ENCODE results near the gene CALHM1.

Gene CALHM1

GRCh38 chr10:103502849-103503660 lies 44.4 kb upstream of the CALHM1 start:
- ChIA-PET POLR2A (no interaction called here), CTCF (interaction anchor here (1.1 kb wide), 1 partner anchor 18 kb away, joined by 3 read pairs; no protein-coding TSS in a partner anchor)
- no peak for DNase-seq (ENCODE audit: extremely low spot score)
- no peak for TF ChIP-seq PKNOX1 (IDR thresholded peaks at IDR 0.05)
- no peak for TF ChIP-seq L3MBTL2 (conservative IDR thresholded peaks at IDR 0.05)
- no peak for TF ChIP-seq ZNF384 (IDR thresholded peaks at IDR 0.05)
- TF ChIP-seq CTBP1 (IDR thresholded peaks at IDR 0.05; ENCODE audit: borderline replicate concordance), result no peak
- no peak for TF ChIP-seq ELF4 (IDR thresholded peaks at IDR 0.05)

- ChIA-PET POLR2A (no interaction called here), CTCF (no interaction called here)
- no peak for DNase-seq (ENCODE audit: extremely low spot score)
- TF ChIP-seq PKNOX1 (IDR thresholded peaks at IDR 0.05), result no peak
- TF ChIP-seq ELF4 (IDR thresholded peaks at IDR 0.05), result no peak
- TF ChIP-seq ZNF384 (IDR thresholded peaks at IDR 0.05), result no peak
- no peak for TF ChIP-seq HDGF (IDR thresholded peaks at IDR 0.05; ENCODE audit: borderline replicate concordance)
- TF ChIP-seq FOXA1 (IDR thresholded peaks at IDR 0.05), result no peak
- no peak for TF ChIP-seq BHLHE40 (IDR thresholded peaks at IDR 0.05; ENCODE audit: borderline replicate concordance)
- TF ChIP-seq FOXM1 (IDR thresholded peaks at IDR 0.05; ENCODE audit: borderline replicate concordance), result no peak
- TF ChIP-seq TARDBP (IDR thresholded peaks at IDR 0.05), result no peak
- no peak for TF ChIP-seq SP1 (IDR thresholded peaks at IDR 0.05)
- no peak for TF ChIP-seq L3MBTL2 (conservative IDR thresholded peaks at IDR 0.05)
- TF ChIP-seq ARNT (IDR thresholded peaks at IDR 0.05), result no peak
- no peak for TF ChIP-seq FOXK2 (IDR thresholded peaks at IDR 0.05)
- no peak for TF ChIP-seq CTBP1 (IDR thresholded peaks at IDR 0.05; ENCODE audit: borderline replicate concordance)
- no peak for TF ChIP-seq LEF1 (IDR thresholded peaks at IDR 0.05; ENCODE audit: borderline replicate concordance)
- no peak for TF ChIP-seq NFRKB (IDR thresholded peaks at IDR 0.05)
- no peak for TF ChIP-seq SUZ12 (IDR thresholded peaks at IDR 0.05)
Observed at GRCh38 chr10:103501186-103501585, 42.5 kb upstream of the CALHM1 start.

- TF ChIP-seq ARNT (IDR thresholded peaks at IDR 0.05), result no peak
- no peak for TF ChIP-seq ELF4 (IDR thresholded peaks at IDR 0.05)
- TF ChIP-seq HDGF (IDR thresholded peaks at IDR 0.05; ENCODE audit: borderline replicate concordance), result no peak
- no peak for TF ChIP-seq LEF1 (IDR thresholded peaks at IDR 0.05; ENCODE audit: borderline replicate concordance)
- no peak for TF ChIP-seq TARDBP (IDR thresholded peaks at IDR 0.05)
- no peak for TF ChIP-seq PKNOX1 (IDR thresholded peaks at IDR 0.05)
- TF ChIP-seq FOXM1 (IDR thresholded peaks at IDR 0.05; ENCODE audit: borderline replicate concordance), result no peak
- no peak for TF ChIP-seq L3MBTL2 (conservative IDR thresholded peaks at IDR 0.05)
- TF ChIP-seq SUZ12 (IDR thresholded peaks at IDR 0.05), result no peak
- TF ChIP-seq BHLHE40 (IDR thresholded peaks at IDR 0.05; ENCODE audit: borderline replicate concordance), result no peak
- no peak for TF ChIP-seq ZNF384 (IDR thresholded peaks at IDR 0.05)
- no peak for TF ChIP-seq SP1 (IDR thresholded peaks at IDR 0.05)
- no peak for TF ChIP-seq CTBP1 (IDR thresholded peaks at IDR 0.05; ENCODE audit: borderline replicate concordance)
- no peak for TF ChIP-seq FOXA1 (IDR thresholded peaks at IDR 0.05)
- no peak for TF ChIP-seq NFRKB (IDR thresholded peaks at IDR 0.05)
- no peak for TF ChIP-seq FOXK2 (IDR thresholded peaks at IDR 0.05)
- DNase-seq (ENCODE audit: extremely low spot score), result no peak
- ChIA-PET CTCF (no interaction called here), POLR2A (no interaction called here)
Observed at GRCh38 chr10:103500481-103500880, 41.8 kb upstream of the CALHM1 start.

GRCh38 chr10:103499881-103500280 lies 41.2 kb upstream of the CALHM1 start:
- CTCF ChIA-PET, result interaction anchor here (0.6 to 1.0 kb wide), 2 partner anchors 14 to 276 kb away, joined by 5 read pairs; no protein-coding TSS in a partner anchor
- POLR2A ChIA-PET, result no interaction called here
- TF ChIP-seq SP1 (IDR thresholded peaks at IDR 0.05) (no peak), NFRKB (IDR thresholded peaks at IDR 0.05) (no peak), ARNT (IDR thresholded peaks at IDR 0.05) (no peak), HDGF (IDR thresholded peaks at IDR 0.05; ENCODE audit: borderline replicate concordance) (no peak), LEF1 (IDR thresholded peaks at IDR 0.05; ENCODE audit: borderline replicate concordance) (no peak), CTBP1 (IDR thresholded peaks at IDR 0.05; ENCODE audit: borderline replicate concordance) (no peak), L3MBTL2 (conservative IDR thresholded peaks at IDR 0.05) (no peak), ELF4 (IDR thresholded peaks at IDR 0.05) (no peak), BHLHE40 (IDR thresholded peaks at IDR 0.05; ENCODE audit: borderline replicate concordance) (no peak), TARDBP (IDR thresholded peaks at IDR 0.05) (no peak), FOXM1 (IDR thresholded peaks at IDR 0.05; ENCODE audit: borderline replicate concordance) (no peak), FOXK2 (IDR thresholded peaks at IDR 0.05) (no peak), FOXA1 (IDR thresholded peaks at IDR 0.05) (no peak), PKNOX1 (IDR thresholded peaks at IDR 0.05) (no peak), SUZ12 (IDR thresholded peaks at IDR 0.05) (no peak), ZNF384 (IDR thresholded peaks at IDR 0.05) (no peak)
- DNase-seq (ENCODE audit: extremely low spot score), result no peak

GRCh38 chr10:103498936-103499638 lies 40.4 kb upstream of the CALHM1 start:
- CTCF ChIA-PET, result interaction anchor here (0.6 to 1.0 kb wide), 3 partner anchors 13 to 276 kb away, joined by 3 to 5 read pairs (median 5); no protein-coding TSS in a partner anchor
- no peak for DNase-seq (ENCODE audit: extremely low spot score)
- TF ChIP-seq ARNT (IDR thresholded peaks at IDR 0.05) (no peak), LEF1 (IDR thresholded peaks at IDR 0.05; ENCODE audit: borderline replicate concordance) (no peak), PKNOX1 (IDR thresholded peaks at IDR 0.05) (no peak), ZNF384 (IDR thresholded peaks at IDR 0.05) (no peak), CTBP1 (IDR thresholded peaks at IDR 0.05; ENCODE audit: borderline replicate concordance) (no peak), ELF4 (IDR thresholded peaks at IDR 0.05) (no peak), L3MBTL2 (conservative IDR thresholded peaks at IDR 0.05) (no peak), NFRKB (IDR thresholded peaks at IDR 0.05) (no peak), SP1 (IDR thresholded peaks at IDR 0.05) (no peak), TARDBP (IDR thresholded peaks at IDR 0.05) (no peak), HDGF (IDR thresholded peaks at IDR 0.05; ENCODE audit: borderline replicate concordance) (no peak), FOXM1 (IDR thresholded peaks at IDR 0.05; ENCODE audit: borderline replicate concordance) (no peak), FOXK2 (IDR thresholded peaks at IDR 0.05) (no peak), FOXA1 (IDR thresholded peaks at IDR 0.05) (no peak), BHLHE40 (IDR thresholded peaks at IDR 0.05; ENCODE audit: borderline replicate concordance) (no peak), SUZ12 (IDR thresholded peaks at IDR 0.05) (no peak)
- POLR2A ChIA-PET, result no interaction called here
